Omental fat pad (tissue), 4 donors: ENCODE data around the gene INPP5D. TPM values are rescaled to one million over a fixed set of nuclear protein-coding genes. Genes with fewer than 3 reads are reported as not detected.

Source experiments
- ATAC-seq: fragments of 150-250 bp; one replicate; pipeline ENCODE4 v1.9.1; 2016; ENCODE audit warnings: mild to moderate bottlenecking, moderate library complexity; ENCODE audit not compliant: low FRiP score
- DNase-seq: peaks from one replicate; pipeline ENCODE4 v3.0.0-alpha.2; 2019; ENCODE audit warnings: low spot score
- CTCF ChIP-seq, 3 donors: fragments of 450-650 bp; IDR thresholded peaks; one replicate each; pipeline ENCODE4 v1.5.1; 2016 to 2017; ENCODE audit warnings: antibody characterized with exemption in 3 of 3, mild to moderate bottlenecking in 3 of 3, moderate library complexity in 2 of 3
- small RNA-seq: library from RNA; depleted of rRNA; stranded (forward); fragments of <200 nt; gene quantifications from one replicate; pipeline ENCODE3, GENCODE V24; 2016
- total RNA-seq, 4 donors: library from RNA; depleted of rRNA; stranded (reverse); fragments of >200 nt; gene quantifications; one replicate each; pipeline ENCODE4 v1.1.0, GENCODE V29; 2016

Gene INPP5D
- total RNA-seq, 4 donors from 2014 or later: 17.9 to 55.8 (median 27.6) TPM

GRCh38 chr2:233250568-233250967 lies 190.4 kb downstream of the INPP5D start:
- no peak for DNase-seq
- TF ChIP-seq CTCF (IDR thresholded peaks at IDR 0.05): no peak
- no peak for ATAC-seq

GRCh38 chr2:233250985-233251305 lies 190.8 kb downstream of the INPP5D start:
- no peak for TF ChIP-seq CTCF (IDR thresholded peaks at IDR 0.05)
- DNase-seq: no peak
- no peak for ATAC-seq

- peak in 2 of 3 donors; percentile 65 to 90 for TF ChIP-seq CTCF (IDR thresholded peaks at IDR 0.05)
- DNase-seq (peak; percentile 71), ATAC-seq (peak; percentile 98)
These were observed 191.4 kb downstream of the INPP5D start, which contains the start of gene ATG16L1 for GRCh38 chr2:233251306-233252116. Gene ATG16L1, plus strand, starts transcription at chr2:233251673. Its CDS starts 155 bp downstream, at chr2:233251828.

GRCh38 chr2:233252227-233252626 lies 192.1 kb downstream of the INPP5D start:
- TF ChIP-seq CTCF (IDR thresholded peaks at IDR 0.05): no peak
- DNase-seq: no peak
- no peak for ATAC-seq

- DNase-seq: no peak
- no peak for ATAC-seq
- no peak for TF ChIP-seq CTCF (IDR thresholded peaks at IDR 0.05)
These were observed 195.0 kb downstream of the INPP5D start for GRCh38 chr2:233255151-233255550.

- no peak for TF ChIP-seq CTCF (IDR thresholded peaks at IDR 0.05)
- no peak for ATAC-seq
- no peak for DNase-seq
These were observed 195.9 kb downstream of the INPP5D start for GRCh38 chr2:233256048-233256447.

Small RNAs within 50 kb of the gene (small RNA-seq; reads per million reads assigned to genes)
- not detected for gene RN7SL32P

Other genes starting within 250 kb of the INPP5D start
- gene SNORC, start 190.1 kb upstream of the INPP5D start, total RNA-seq: under 1 TPM; 0.24 to 0.79 (median 0.40) TPM
- gene NGEF, start 47.1 kb upstream of the INPP5D start, total RNA-seq: 1 to 10 TPM in 3 of 4 donors, not detected in 1; 1.1 to 1.9 (median 1.3) TPM
- not detected for gene NEU2, start 27.7 kb upstream of the INPP5D start, total RNA-seq
- 10 to 100 TPM; 20.6 to 55.2 (median 27.6) TPM for gene ATG16L1, start 191.3 kb downstream of the INPP5D start, total RNA-seq
- gene SAG, start 247.5 kb downstream of the INPP5D start, total RNA-seq: under 1 TPM in 1 of 4 donors, not detected in 3; 0.09 TPM